PC-9 (cell line): Measurements from ENCODE around the gene APMAP.

Experiments
- CTCF ChIP-seq: fragments of 200-600 bp; sonication (generic); conservative IDR thresholded peaks from 2 replicates; pipeline ENCODE4 v1.6.1; 2017; ENCODE audit warnings: mixed run types, antibody characterized with exemption, mild to moderate bottlenecking, moderate library complexity
- EZH2 ChIP-seq: fragments of 200-600 bp; sonication (generic); IDR thresholded peaks from 2 replicates; pipeline ENCODE4 v1.8.0; 2017; ENCODE audit warnings: antibody characterized with exemption, low read depth

GRCh38 chr20:25009218-25010145 lies 16.9 kb upstream of the APMAP start:
- TF ChIP-seq CTCF: no peak
- no peak for TF ChIP-seq EZH2
